ENCODE data around the gene CARD14. TPM values are rescaled to one million over a fixed set of nuclear protein-coding genes. Genes with fewer than 3 reads are reported as not detected.

The CARD14 gene
- total RNA-seq, 2 experiments from 2014 or later, result not detected

GRCh38 chr17:80203471-80203963 is 33.7 kb downstream of the CARD14 start:
- Mint-ChIP-seq H3K27ac (no peak overlapping the region), H3K9me3 (no peaks in the 10 kb centered on the region), H3K4me3 (no peak overlapping the region), H3K27me3 (no peaks in the 10 kb centered on the region), H3K4me1 (ENCODE audit: low read depth) (no peaks in the 10 kb centered on the region), H3K36me3 (ENCODE audit: low read depth) (no peaks in the 10 kb centered on the region)
- TF ChIP-seq, protein P1, sequence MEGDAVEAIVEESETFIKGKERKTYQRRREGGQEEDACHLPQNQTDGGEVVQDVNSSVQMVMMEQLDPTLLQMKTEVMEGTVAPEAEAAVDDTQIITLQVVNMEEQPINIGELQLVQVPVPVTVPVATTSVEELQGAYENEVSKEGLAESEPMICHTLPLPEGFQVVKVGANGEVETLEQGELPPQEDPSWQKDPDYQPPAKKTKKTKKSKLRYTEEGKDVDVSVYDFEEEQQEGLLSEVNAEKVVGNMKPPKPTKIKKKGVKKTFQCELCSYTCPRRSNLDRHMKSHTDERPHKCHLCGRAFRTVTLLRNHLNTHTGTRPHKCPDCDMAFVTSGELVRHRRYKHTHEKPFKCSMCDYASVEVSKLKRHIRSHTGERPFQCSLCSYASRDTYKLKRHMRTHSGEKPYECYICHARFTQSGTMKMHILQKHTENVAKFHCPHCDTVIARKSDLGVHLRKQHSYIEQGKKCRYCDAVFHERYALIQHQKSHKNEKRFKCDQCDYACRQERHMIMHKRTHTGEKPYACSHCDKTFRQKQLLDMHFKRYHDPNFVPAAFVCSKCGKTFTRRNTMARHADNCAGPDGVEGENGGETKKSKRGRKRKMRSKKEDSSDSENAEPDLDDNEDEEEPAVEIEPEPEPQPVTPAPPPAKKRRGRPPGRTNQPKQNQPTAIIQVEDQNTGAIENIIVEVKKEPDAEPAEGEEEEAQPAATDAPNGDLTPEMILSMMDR (IDR thresholded peaks at IDR 0.05), result no peak
- Histone ChIP-seq H3K4me1 (ENCODE audit: insufficient read depth, low read length) (no peaks in the 10 kb centered on the region), H3K9me3 (ENCODE audit: control insufficient read depth in 1 of 2, insufficient read depth in 1 of 2, low read length in 2 of 2) (no peaks in the 10 kb centered on the region), H3K27me3 (ENCODE audit: control insufficient read depth in 1 of 2, insufficient read depth in 2 of 2, low read length in 2 of 2) (no peaks in the 10 kb centered on the region), H3K27ac (ENCODE audit: low read depth in 1 of 2, low read length in 2 of 2) (no peak overlapping the region), H3K36me3 (ENCODE audit: insufficient read depth, low read length) (peaks cover 7% of the 10 kb centered on the region), H3K4me3 (ENCODE audit: low read length) (no peak overlapping the region)
- CTCF ChIA-PET, result no interaction called here
- intact Hi-C loops (cut with DNase I, micrococcal nuclease), result no loop called here
- POLR2A ChIA-PET, result interaction anchor here (0.5 kb wide), 1 partner anchor 369 kb away, joined by 5 read pairs; no protein-coding TSS in a partner anchor
- DNase-seq (no peak), ATAC-seq (ENCODE audit: poor library complexity) (no peak)

GRCh38 chr17:80204626-80205468 is 35.0 kb downstream of the CARD14 start:
- Mint-ChIP-seq H3K27me3 (no peaks in the 10 kb centered on the region), H3K9me3 (no peaks in the 10 kb centered on the region), H3K36me3 (ENCODE audit: low read depth) (peaks cover 3% of the 10 kb centered on the region), H3K27ac (no peak overlapping the region), H3K4me1 (ENCODE audit: low read depth) (no peaks in the 10 kb centered on the region), H3K4me3 (no peak overlapping the region)
- DNase-seq (no peak), ATAC-seq (ENCODE audit: poor library complexity) (no peak)
- ChIA-PET POLR2A (no interaction called here), CTCF (interaction anchor here (0.6 kb wide), 1 partner anchor 27 kb away, joined by 3 read pairs; no protein-coding TSS in a partner anchor)
- Histone ChIP-seq H3K27me3 (ENCODE audit: control insufficient read depth in 1 of 2, insufficient read depth in 2 of 2, low read length in 2 of 2) (no peaks in the 10 kb centered on the region), H3K36me3 (ENCODE audit: insufficient read depth, low read length) (peaks cover 17% of the 10 kb centered on the region), H3K4me3 (ENCODE audit: low read length) (no peak overlapping the region), H3K9me3 (ENCODE audit: control insufficient read depth in 1 of 2, insufficient read depth in 1 of 2, low read length in 2 of 2) (no peaks in the 10 kb centered on the region), H3K4me1 (ENCODE audit: insufficient read depth, low read length) (no peaks in the 10 kb centered on the region), H3K27ac (ENCODE audit: low read depth in 1 of 2, low read length in 2 of 2) (no peak overlapping the region)
- intact Hi-C loops (cut with DNase I, micrococcal nuclease), result no loop called here
- TF ChIP-seq, protein P1 (IDR thresholded peaks at IDR 0.05), result no peak

DNA sequence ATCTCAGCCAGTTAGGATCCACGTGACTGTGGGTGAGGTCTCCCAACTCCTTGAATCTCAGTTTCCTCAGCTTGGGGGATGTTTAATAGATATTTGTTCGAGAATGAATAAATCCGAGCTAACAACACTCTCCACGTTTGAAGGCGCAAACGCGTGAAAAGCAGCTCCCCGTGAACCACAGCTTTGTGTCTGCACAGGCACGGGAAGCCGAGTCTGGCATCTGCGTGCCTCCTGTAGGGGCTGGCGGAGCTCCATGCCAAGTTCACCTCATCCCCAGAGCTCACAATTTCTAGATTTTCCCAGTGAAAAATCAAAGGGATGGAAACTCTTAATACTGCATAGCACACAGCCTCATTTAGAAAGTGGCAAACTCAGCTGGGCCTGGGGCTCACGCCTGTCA is 36.0 kb downstream of the CARD14 start:
- no peak for DNase-seq
- Mint-ChIP-seq H3K4me1 (ENCODE audit: low read depth) (no peaks in the 10 kb centered on the region), H3K27ac (no peak overlapping the region), H3K36me3 (ENCODE audit: low read depth) (peaks cover 12% of the 10 kb centered on the region), H3K9me3 (no peaks in the 10 kb centered on the region), H3K27me3 (no peaks in the 10 kb centered on the region), H3K4me3 (no peak overlapping the region)
- no peaks in the 10 kb centered on the region for H3K4me1 ChIP-seq (ENCODE audit: insufficient read depth, low read length)
- intact Hi-C loops (cut with DNase I, micrococcal nuclease), result no loop called here
- no peak for ATAC-seq (ENCODE audit: poor library complexity)
- H3K36me3 ChIP-seq (ENCODE audit: insufficient read depth, low read length), result peaks cover 26% of the 10 kb centered on the region
- H3K4me3 ChIP-seq (ENCODE audit: low read length), result no peak overlapping the region
- POLR2A ChIA-PET, result no interaction called here
- no peaks in the 10 kb centered on the region for H3K9me3 ChIP-seq (ENCODE audit: control insufficient read depth in 1 of 2, insufficient read depth in 1 of 2, low read length in 2 of 2)
- CTCF ChIA-PET, result no interaction called here
- H3K27me3 ChIP-seq (ENCODE audit: control insufficient read depth in 1 of 2, insufficient read depth in 2 of 2, low read length in 2 of 2), result no peaks in the 10 kb centered on the region
- TF ChIP-seq, protein P1 (IDR thresholded peaks at IDR 0.05), result no peak
- no peak overlapping the region for H3K27ac ChIP-seq (ENCODE audit: low read depth in 1 of 2, low read length in 2 of 2)
